Tibial nerve (tissue), 3 donors: ENCODE data around the gene LRRC61.

Experiments used
- CTCF ChIP-seq, 5 experiments: fragments of 200-600 bp in 3 of 5; fragments of 450-650 bp in 2 of 5; sonication (generic) in 3 of 5; IDR thresholded peaks; one replicate each; pipeline ENCODE4 v1.5.1; 2016 to 2019; ENCODE audit warnings: antibody characterized with exemption in 5 of 5, mild to moderate bottlenecking in 3 of 5, moderate library complexity in 2 of 5
- POLR2A ChIP-seq, 2 donors: fragments of 450-650 bp; IDR thresholded peaks; one replicate each; pipeline ENCODE4 v1.6.1; 2017; ENCODE audit warnings: antibody characterized with exemption in 2 of 2, mild to moderate bottlenecking in 2 of 2, moderate library complexity in 2 of 2

GRCh38 chr7:150322114-150322832 lies 882 bp upstream of the LRRC61 start:
- TF ChIP-seq CTCF (IDR thresholded peaks at IDR 0.05) (no peak), POLR2A (IDR thresholded peaks at IDR 0.05) (no peak)
